GM12864 (cell line): ENCODE data around the gene ARSJ.

ENCODE experiments used
- DNase-seq: peaks from one replicate; pipeline ENCODE4 v3.0.0-alpha.2; 2011; ENCODE audit warnings: low read depth
- H3K4me3 ChIP-seq: 2 replicates; pipeline ENCODE4 v1.5.1; 2011; ENCODE audit warnings: mild to moderate bottlenecking, low read depth, low read length, control low read depth
- CTCF ChIP-seq: IDR thresholded peaks from 2 replicates; pipeline ENCODE4 v1.5.1; 2011; ENCODE audit warnings: low read depth, mild to moderate bottlenecking, moderate library complexity, low read length, control low read depth, inconsistent platforms; ENCODE audit errors: missing control alignments

ARSJ gene

GRCh38 chr4:113957956-113958355, 21.5 kb downstream of the ARSJ start:
- no peak for DNase-seq
- no peak for TF ChIP-seq CTCF
- no peak overlapping the region for H3K4me3 ChIP-seq

- DNase-seq: no peak
- H3K4me3 ChIP-seq: no peak overlapping the region
- no peak for TF ChIP-seq CTCF
These were observed 23.5 kb downstream of the ARSJ start for GRCh38 chr4:113955948-113956347.

- DNase-seq: no peak
- no peak overlapping the region for H3K4me3 ChIP-seq
- TF ChIP-seq CTCF: no peak
These were observed 24.0 kb downstream of the ARSJ start for GRCh38 chr4:113955411-113955810.

GRCh38 chr4:113953888-113954287, 25.6 kb downstream of the ARSJ start:
- TF ChIP-seq CTCF: no peak
- no peak for DNase-seq
- H3K4me3 ChIP-seq: no peak overlapping the region

- DNase-seq: peak; percentile 13
- peak; percentile 71 for TF ChIP-seq CTCF
These were observed 26.9 kb downstream of the ARSJ start for GRCh38 chr4:113952452-113953029.

GRCh38 chr4:113951263-113951662, 28.2 kb downstream of the ARSJ start:
- DNase-seq: no peak
- no peak overlapping the region for H3K4me3 ChIP-seq
- no peak for TF ChIP-seq CTCF

More at GRCh38 chr4:113952452-113953029, 26.9 kb downstream of the ARSJ start:
- no peak overlapping the region for H3K4me3 ChIP-seq

GRCh38 chr4:113950207-113950606, 29.2 kb downstream of the ARSJ start:
- DNase-seq: no peak
- no peak for TF ChIP-seq CTCF
- H3K4me3 ChIP-seq: no peak overlapping the region
